ENCODE measurements around the gene EIF3I. TPM values are rescaled to one million over a fixed set of nuclear protein-coding genes. Genes with fewer than 3 reads are reported as not detected.

EIF3I gene
- total RNA-seq, 2 experiments from 2014 or later = 182 to 207 TPM

DNA sequence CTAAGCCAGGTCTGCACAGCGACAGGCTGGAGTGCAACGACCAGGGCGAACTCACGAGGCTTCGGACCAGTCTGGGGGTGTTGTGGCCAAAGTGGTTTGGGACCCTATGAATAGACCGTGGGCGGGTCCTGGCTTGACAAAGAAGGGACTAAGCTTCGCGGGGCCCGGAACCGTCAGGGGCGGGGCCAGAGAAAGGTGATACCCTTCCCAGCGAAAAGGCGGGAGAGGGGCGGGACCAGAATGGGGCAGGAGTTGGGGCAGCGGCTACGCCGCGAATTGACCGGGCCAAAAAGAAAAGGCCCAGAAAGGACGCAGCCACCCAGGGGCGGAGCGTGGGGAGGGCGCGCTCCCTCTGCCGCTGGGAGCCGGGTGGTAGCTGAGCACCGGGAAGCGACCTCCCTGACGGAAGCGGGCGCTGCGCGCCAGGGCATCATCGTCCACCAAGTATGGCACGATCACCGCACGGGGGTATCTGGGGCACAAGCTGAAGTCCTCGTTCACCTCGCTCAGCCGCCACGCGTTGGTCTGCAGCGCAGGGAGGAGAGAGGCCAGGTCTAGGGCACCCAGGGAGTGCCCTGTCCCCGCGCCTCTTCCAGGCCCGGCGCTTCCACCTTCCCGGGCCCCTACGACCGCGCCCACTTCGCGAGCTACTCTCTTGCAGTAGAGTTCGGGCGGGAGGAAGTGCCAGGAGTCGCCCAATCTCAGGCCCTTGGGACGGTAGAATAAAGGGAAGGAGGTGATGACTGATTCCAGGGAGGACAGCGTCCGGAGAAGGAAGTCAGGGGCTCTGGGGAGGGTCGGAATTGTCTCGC is 18.1 kb downstream of the EIF3I start:
- H3K4me2 ChIP-seq (ENCODE audit: low read length) = peak overlapping the region; percentile 74
- no peak overlapping the region for H3K27ac ChIP-seq (ENCODE audit: low read depth, low read length, poor library complexity, severe bottlenecking)
- H3K4me1 ChIP-seq (ENCODE audit: insufficient read depth, low read length, poor library complexity, severe bottlenecking) = peaks cover 36% of the 10 kb centered on the region
- BruUV-seq (replicated peaks) = no TSS peak
- H3K9me3 ChIP-seq (ENCODE audit: low read length) = no peaks in the 10 kb centered on the region
- no peaks in the 10 kb centered on the region for H4K20me1 ChIP-seq (ENCODE audit: insufficient read depth, low read length)
- peak overlapping the region; percentile 86 for H2AFZ ChIP-seq (ENCODE audit: low read length)
- ChIA-PET POLR2A (interaction anchor here (0.9 to 2.0 kb wide), 3 partner anchors 11 to 16 kb away, joined by 4 to 7 read pairs (median 5); partner anchors contain the start of gene LCK), CTCF (ENCODE audit: unreplicated experiment) (interaction anchor here (0.6 to 1.2 kb wide), 2 partner anchors 9 to 39 kb away, joined by 3 to 6 read pairs; no protein-coding TSS in a partner anchor)
- peak; percentile 41 for DNase-seq (ENCODE audit: low spot score)
- H3K36me3 ChIP-seq (ENCODE audit: insufficient read depth, low read length) = peaks cover 4% of the 10 kb centered on the region; the same call in 1 of the 2 replicates
- peak overlapping the region; percentile 59 for H3K4me3 ChIP-seq (ENCODE audit: low read depth, low read length, poor library complexity, severe bottlenecking)
- no peaks in the 10 kb centered on the region for H3K9me2 ChIP-seq (ENCODE audit: insufficient read depth, low read length)
- H3K79me2 ChIP-seq (ENCODE audit: insufficient read depth, low read depth, low read length) = no peaks in the 10 kb centered on the region
- TF ChIP-seq, protein P1, sequence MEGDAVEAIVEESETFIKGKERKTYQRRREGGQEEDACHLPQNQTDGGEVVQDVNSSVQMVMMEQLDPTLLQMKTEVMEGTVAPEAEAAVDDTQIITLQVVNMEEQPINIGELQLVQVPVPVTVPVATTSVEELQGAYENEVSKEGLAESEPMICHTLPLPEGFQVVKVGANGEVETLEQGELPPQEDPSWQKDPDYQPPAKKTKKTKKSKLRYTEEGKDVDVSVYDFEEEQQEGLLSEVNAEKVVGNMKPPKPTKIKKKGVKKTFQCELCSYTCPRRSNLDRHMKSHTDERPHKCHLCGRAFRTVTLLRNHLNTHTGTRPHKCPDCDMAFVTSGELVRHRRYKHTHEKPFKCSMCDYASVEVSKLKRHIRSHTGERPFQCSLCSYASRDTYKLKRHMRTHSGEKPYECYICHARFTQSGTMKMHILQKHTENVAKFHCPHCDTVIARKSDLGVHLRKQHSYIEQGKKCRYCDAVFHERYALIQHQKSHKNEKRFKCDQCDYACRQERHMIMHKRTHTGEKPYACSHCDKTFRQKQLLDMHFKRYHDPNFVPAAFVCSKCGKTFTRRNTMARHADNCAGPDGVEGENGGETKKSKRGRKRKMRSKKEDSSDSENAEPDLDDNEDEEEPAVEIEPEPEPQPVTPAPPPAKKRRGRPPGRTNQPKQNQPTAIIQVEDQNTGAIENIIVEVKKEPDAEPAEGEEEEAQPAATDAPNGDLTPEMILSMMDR (conservative IDR thresholded peaks at IDR 0.05; ENCODE audit: low read length) = peak; percentile 52; the same call in 1 of the 2 replicates
- no peak for TF ChIP-seq EZH2phosphoT487 (IDR thresholded peaks at IDR 0.05; ENCODE audit: borderline replicate concordance, low read depth, low read length)
- intact Hi-C loops (cut with micrococcal nuclease; ENCODE audit: unreplicated experiment) = no loop called here

DNA sequence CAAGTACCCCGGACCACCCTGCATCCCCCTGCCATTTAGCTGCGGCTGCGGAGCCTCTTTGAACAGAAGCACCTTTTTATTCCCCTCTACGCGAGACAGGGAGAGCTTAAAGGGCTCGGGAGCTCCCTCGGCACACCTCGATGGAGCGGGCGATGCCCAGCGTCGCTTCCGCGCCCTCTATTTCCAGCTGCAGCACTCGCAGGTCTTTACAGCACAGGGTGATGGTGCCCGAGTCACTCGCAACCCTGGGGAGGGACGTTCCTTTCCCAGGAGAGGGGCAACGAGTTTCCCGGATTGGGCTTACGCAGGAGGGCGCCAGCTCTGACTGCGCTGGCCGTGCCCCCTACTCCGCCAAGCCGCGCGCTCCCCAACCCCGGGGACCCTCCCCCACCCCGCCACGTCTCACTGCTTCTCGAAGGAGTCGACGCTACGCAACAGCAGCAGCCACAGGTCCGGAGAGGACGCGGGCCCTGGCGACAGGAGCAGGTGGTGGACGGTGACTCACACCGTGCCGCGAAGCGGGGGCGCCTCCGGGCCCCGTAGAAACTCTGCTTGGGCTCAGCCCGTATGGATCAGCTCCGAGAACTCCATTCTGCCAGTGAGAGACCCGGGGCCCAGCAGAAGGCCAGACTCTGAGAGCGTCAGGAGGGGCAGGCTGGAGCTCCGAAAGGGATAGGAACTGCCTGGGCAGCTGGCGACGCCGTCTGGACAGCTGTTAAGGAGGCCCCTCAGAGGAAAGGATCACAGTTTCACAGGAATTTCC is 19.0 kb downstream of the EIF3I start:
- Histone ChIP-seq H3K9me2 (ENCODE audit: insufficient read depth, low read length) (no peaks in the 10 kb centered on the region), H4K20me1 (ENCODE audit: insufficient read depth, low read length) (no peaks in the 10 kb centered on the region), H3K79me2 (ENCODE audit: insufficient read depth, low read depth, low read length) (no peaks in the 10 kb centered on the region), H3K4me1 (ENCODE audit: insufficient read depth, low read length, poor library complexity, severe bottlenecking) (peaks cover 44% of the 10 kb centered on the region), H2AFZ (ENCODE audit: low read length) (peak overlapping the region; percentile 86), H3K27ac (ENCODE audit: low read depth, low read length, poor library complexity, severe bottlenecking) (no peak overlapping the region), H3K9me3 (ENCODE audit: low read length) (no peaks in the 10 kb centered on the region), H3K4me3 (ENCODE audit: low read depth, low read length, poor library complexity, severe bottlenecking) (peak overlapping the region; percentile 59), H3K4me2 (ENCODE audit: low read length) (peak overlapping the region; percentile 74), H3K36me3 (ENCODE audit: insufficient read depth, low read length) (peaks cover under 1% of the 10 kb centered on the region; the same call in 1 of the 2 replicates)
- intact Hi-C loops (cut with micrococcal nuclease; ENCODE audit: unreplicated experiment) = no loop called here
- POLR2A ChIA-PET = interaction anchor here (0.9 kb wide), 1 partner anchor 13 kb away, joined by 5 read pairs; no protein-coding TSS in a partner anchor
- BruUV-seq (replicated peaks) = no TSS peak
- TF ChIP-seq, protein P1 (conservative IDR thresholded peaks at IDR 0.05; ENCODE audit: low read length) = no peak
- TF ChIP-seq EZH2phosphoT487 (IDR thresholded peaks at IDR 0.05; ENCODE audit: borderline replicate concordance, low read depth, low read length) = no peak
- CTCF ChIA-PET (ENCODE audit: unreplicated experiment) = interaction anchor here (0.5 to 1.2 kb wide), 3 partner anchors 9 to 156 kb away, joined by 3 to 6 read pairs (median 5); no protein-coding TSS in a partner anchor
- no peak for DNase-seq (ENCODE audit: low spot score)
